Panc1 (cell line): ENCODE measurements around the gene BTNL3. TPM values are rescaled to one million over a fixed set of nuclear protein-coding genes. Genes with fewer than 3 reads are reported as not detected.

Source experiments
- ATAC-seq: fragments of 200-7000 bp; cut with Tn5 transposase; 2 replicates; pipeline ENCODE4 v1.9.1; 2020; ENCODE audit warnings: mild to moderate bottlenecking, moderate library complexity
- BruUV-seq: library from RNA; stranded (reverse); fragments of 400-500 nt; replicated peaks from 2 replicates; lab custom pipeline; 2021; lab: Mats Ljungman, UMichigan
- CTCF ChIA-PET: fragments of 300-600 bp; sonication (Branson Sonifier 250); formaldehyde crosslinking; loops from one replicate; lab custom pipeline; 2022; ENCODE audit warnings: antibody characterized with exemption; lab: Charles Lee
- POLR2A ChIA-PET: fragments of 300-600 bp; sonication (Branson Sonifier 250); formaldehyde crosslinking; loops from one replicate; lab custom pipeline; 2022; ENCODE audit warnings: antibody characterized with exemption; lab: Charles Lee
- DNase-seq: peaks from one replicate; pipeline ENCODE4 v3.0.0-alpha.2; 2010; ENCODE audit warnings: low read depth, low spot score
- H3K27ac ChIP-seq: 2 replicates; pipeline ENCODE4 v1.5.1; 2011; ENCODE audit warnings: mild to moderate bottlenecking, low read length, inconsistent platforms
- H3K27me3 ChIP-seq: fragments of 200-500 bp; sonication (Bioruptor generic); 2 replicates; pipeline ENCODE4 v1.6.0; 2014; ENCODE audit warnings: low read length, inconsistent platforms; ENCODE audit not compliant: control insufficient read depth, insufficient read depth
- H3K36me3 ChIP-seq: fragments of 200-500 bp; sonication (Bioruptor generic); 2 replicates; pipeline ENCODE4 v1.5.1; 2014; ENCODE audit warnings: inconsistent platforms, mild to moderate bottlenecking, low read length, moderate library complexity; ENCODE audit not compliant: control insufficient read depth, insufficient read depth
- H3K4me1 ChIP-seq: 2 replicates; pipeline ENCODE4 v1.5.1; 2011; ENCODE audit warnings: inconsistent platforms, mild to moderate bottlenecking, low read length, moderate library complexity; ENCODE audit not compliant: control insufficient read depth, insufficient read depth
- H3K4me3 ChIP-seq, 2 experiments: 2 replicates each; pipeline ENCODE4 v1.5.1; 2011 to 2012; ENCODE audit warnings: low read depth in 2 of 2, low read length in 2 of 2, mild to moderate bottlenecking in 2 of 2, inconsistent platforms in 1 of 2, moderate library complexity in 1 of 2
- H3K9me3 ChIP-seq: fragments of 200-500 bp; sonication (Bioruptor generic); 2 replicates; pipeline ENCODE4 v1.5.1; 2014; ENCODE audit warnings: low read depth, mild to moderate bottlenecking, inconsistent platforms, low read length, moderate library complexity; ENCODE audit not compliant: control insufficient read depth, insufficient read depth
- POLR2AphosphoS5 ChIP-seq: IDR thresholded peaks from 2 replicates; pipeline ENCODE4 v1.6.1; 2012; ENCODE audit warnings: mild to moderate bottlenecking, low read depth, low read length, moderate library complexity
- SIN3A ChIP-seq: IDR thresholded peaks from 2 replicates; pipeline ENCODE4 v1.6.1; 2012; ENCODE audit warnings: low read depth, mild to moderate bottlenecking, low read length, moderate library complexity, borderline replicate concordance; ENCODE audit not compliant: insufficient read depth
- TCF7L2 ChIP-seq: IDR thresholded peaks from 2 replicates; pipeline ENCODE4 v1.6.1; 2011; ENCODE audit warnings: mild to moderate bottlenecking, low read depth, low read length, inconsistent platforms
- in situ Hi-C: cut with HindIII; loops from 2 replicates; pipeline ENCODE4 v1.10.0; 2016; ENCODE audit warnings: low sequenced_read_pairs, low pct_unique_long_range_greater_than_20kb
- intact Hi-C: fragments of 100-400 bp; cut with micrococcal nuclease; formaldehyde crosslinking; loops from one replicate; pipeline ENCODE4 v1.10.0; 2022; ENCODE audit not compliant: unreplicated experiment
- total RNA-seq: library from RNA; stranded (reverse); gene quantifications from one replicate; pipeline ENCODE4 v1.2.1, GENCODE V29; 2021; ENCODE audit not compliant: unreplicated experiment
- TF ChIP-seq, protein P1 (sequence below), 2 experiments: IDR thresholded peaks; 2 replicates each; pipeline ENCODE4 v1.6.1; 2011 to 2012; ENCODE audit warnings: low read depth in 2 of 2, control low read depth in 1 of 2, low read length in 1 of 2, mild to moderate bottlenecking in 1 of 2, moderate library complexity in 1 of 2; ENCODE audit not compliant: insufficient read depth in 1 of 2
- TF ChIP-seq, protein P2 (sequence below): fragments of 450-650 bp; IDR thresholded peaks from 2 replicates; pipeline ENCODE4 v1.5.1; 2017; ENCODE audit warnings: mild to moderate bottlenecking

BTNL3 gene
- total RNA-seq, 1 experiment from 2014 or later, result not detected

DNA sequence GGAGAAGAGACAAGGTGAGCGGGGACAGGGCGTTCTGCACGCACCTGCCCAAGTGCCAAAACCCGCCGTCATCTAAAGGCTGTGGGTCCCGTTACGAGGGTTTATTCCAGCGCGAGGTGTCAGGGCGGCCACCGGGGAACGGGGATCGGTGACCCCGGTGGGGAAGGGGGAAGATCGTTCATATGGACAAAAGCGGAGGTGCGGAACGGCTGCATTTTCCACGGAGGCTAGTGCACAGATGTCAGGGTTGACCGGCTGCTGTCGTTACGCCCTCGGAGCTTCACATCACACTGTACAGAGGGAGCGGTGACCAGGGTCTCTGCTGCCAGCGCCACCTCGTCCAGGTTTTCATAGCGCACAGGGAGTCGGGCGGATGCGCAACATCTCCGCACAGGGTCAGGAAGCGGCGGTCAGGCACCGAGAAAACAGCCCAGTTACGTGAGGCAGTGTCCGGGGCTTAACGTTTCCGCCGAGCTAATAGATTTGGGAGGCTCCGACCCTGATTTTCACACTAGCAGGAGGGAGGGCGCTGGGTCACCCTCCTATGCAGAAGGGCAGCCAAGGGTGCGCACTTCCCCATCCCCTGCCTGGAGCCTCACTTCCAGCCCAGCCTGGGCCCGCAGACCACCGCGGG is 65.0 kb downstream of the BTNL3 start:
- ChIA-PET POLR2A (no interaction called here), CTCF (interaction anchor here (0.7 kb wide), 1 partner anchor 61 kb away, joined by 5 read pairs; no protein-coding TSS in a partner anchor)
- TF ChIP-seq SIN3A (no peak), TCF7L2 (no peak), POLR2AphosphoS5 (no peak)
- TF ChIP-seq, protein P1, sequence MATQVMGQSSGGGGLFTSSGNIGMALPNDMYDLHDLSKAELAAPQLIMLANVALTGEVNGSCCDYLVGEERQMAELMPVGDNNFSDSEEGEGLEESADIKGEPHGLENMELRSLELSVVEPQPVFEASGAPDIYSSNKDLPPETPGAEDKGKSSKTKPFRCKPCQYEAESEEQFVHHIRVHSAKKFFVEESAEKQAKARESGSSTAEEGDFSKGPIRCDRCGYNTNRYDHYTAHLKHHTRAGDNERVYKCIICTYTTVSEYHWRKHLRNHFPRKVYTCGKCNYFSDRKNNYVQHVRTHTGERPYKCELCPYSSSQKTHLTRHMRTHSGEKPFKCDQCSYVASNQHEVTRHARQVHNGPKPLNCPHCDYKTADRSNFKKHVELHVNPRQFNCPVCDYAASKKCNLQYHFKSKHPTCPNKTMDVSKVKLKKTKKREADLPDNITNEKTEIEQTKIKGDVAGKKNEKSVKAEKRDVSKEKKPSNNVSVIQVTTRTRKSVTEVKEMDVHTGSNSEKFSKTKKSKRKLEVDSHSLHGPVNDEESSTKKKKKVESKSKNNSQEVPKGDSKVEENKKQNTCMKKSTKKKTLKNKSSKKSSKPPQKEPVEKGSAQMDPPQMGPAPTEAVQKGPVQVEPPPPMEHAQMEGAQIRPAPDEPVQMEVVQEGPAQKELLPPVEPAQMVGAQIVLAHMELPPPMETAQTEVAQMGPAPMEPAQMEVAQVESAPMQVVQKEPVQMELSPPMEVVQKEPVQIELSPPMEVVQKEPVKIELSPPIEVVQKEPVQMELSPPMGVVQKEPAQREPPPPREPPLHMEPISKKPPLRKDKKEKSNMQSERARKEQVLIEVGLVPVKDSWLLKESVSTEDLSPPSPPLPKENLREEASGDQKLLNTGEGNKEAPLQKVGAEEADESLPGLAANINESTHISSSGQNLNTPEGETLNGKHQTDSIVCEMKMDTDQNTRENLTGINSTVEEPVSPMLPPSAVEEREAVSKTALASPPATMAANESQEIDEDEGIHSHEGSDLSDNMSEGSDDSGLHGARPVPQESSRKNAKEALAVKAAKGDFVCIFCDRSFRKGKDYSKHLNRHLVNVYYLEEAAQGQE (IDR thresholded peaks at IDR 0.05; ENCODE audit: insufficient read depth in 1 of 2, low read depth in 2 of 2, low read length in 1 of 2), result no peak
- TF ChIP-seq, protein P2, sequence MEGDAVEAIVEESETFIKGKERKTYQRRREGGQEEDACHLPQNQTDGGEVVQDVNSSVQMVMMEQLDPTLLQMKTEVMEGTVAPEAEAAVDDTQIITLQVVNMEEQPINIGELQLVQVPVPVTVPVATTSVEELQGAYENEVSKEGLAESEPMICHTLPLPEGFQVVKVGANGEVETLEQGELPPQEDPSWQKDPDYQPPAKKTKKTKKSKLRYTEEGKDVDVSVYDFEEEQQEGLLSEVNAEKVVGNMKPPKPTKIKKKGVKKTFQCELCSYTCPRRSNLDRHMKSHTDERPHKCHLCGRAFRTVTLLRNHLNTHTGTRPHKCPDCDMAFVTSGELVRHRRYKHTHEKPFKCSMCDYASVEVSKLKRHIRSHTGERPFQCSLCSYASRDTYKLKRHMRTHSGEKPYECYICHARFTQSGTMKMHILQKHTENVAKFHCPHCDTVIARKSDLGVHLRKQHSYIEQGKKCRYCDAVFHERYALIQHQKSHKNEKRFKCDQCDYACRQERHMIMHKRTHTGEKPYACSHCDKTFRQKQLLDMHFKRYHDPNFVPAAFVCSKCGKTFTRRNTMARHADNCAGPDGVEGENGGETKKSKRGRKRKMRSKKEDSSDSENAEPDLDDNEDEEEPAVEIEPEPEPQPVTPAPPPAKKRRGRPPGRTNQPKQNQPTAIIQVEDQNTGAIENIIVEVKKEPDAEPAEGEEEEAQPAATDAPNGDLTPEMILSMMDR, result no peak
- in situ Hi-C loops (no loop called here), intact Hi-C loops (no loop called here)
- Histone ChIP-seq H3K27ac (peak overlapping the region; percentile 79), H3K36me3 (no peaks in the 10 kb centered on the region; the same call in 1 of the 2 replicates), H3K4me3 (peak overlapping the region; percentile 75 to 79), H3K27me3 (no peaks in the 10 kb centered on the region), H3K9me3 (no peaks in the 10 kb centered on the region), H3K4me1 (peaks cover 21% of the 10 kb centered on the region)
- ATAC-seq (peak; percentile 67), DNase-seq (no peak)
- no TSS peak for BruUV-seq

DNA sequence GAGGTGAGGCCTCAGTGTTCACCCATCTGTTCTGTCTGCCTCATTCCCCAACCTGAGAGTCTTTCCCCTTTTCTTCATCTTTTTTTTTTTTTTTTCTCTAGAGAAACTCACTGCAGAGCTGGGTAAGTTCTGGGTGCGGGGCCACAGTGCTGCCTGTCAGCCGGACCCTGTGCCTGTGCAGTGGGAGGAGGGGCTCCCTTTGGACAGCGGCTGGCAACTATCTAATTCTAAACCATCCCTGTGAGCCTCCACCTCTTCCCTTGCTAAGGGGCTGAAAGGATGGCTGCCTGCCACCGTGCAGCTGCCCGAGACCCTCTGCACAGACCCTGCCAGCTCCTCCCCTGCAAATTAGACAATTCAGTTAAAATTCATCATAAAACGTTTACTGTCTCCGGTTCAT is 65.5 kb downstream of the BTNL3 start:
- CTCF ChIA-PET, result interaction anchor here (0.6 to 1.1 kb wide), 3 partner anchors 11 to 185 kb away, joined by 4 to 6 read pairs (median 5); no protein-coding TSS in a partner anchor
- peak overlapping the region; percentile 75 to 79 for H3K4me3 ChIP-seq
- H3K4me1 ChIP-seq, result peaks cover 21% of the 10 kb centered on the region
- intact Hi-C loops (no loop called here), in situ Hi-C loops (no loop called here)
- no peaks in the 10 kb centered on the region for H3K9me3 ChIP-seq
- DNase-seq, result no peak
- POLR2A ChIA-PET, result interaction anchor here (0.6 kb wide), 1 partner anchor 604 kb away, joined by 3 read pairs; no protein-coding TSS in a partner anchor
- H3K36me3 ChIP-seq, result no peaks in the 10 kb centered on the region; the same call in 1 of the 2 replicates
- H3K27ac ChIP-seq, result peak overlapping the region; percentile 79
- ATAC-seq, result no peak
- TF ChIP-seq, protein P1 (IDR thresholded peaks at IDR 0.05; ENCODE audit: insufficient read depth in 1 of 2, low read depth in 2 of 2, low read length in 1 of 2), result no peak
- TF ChIP-seq TCF7L2 (no peak), SIN3A (no peak), POLR2AphosphoS5 (no peak)
- TF ChIP-seq, protein P2, result no peak
- no peaks in the 10 kb centered on the region for H3K27me3 ChIP-seq
- BruUV-seq, result no TSS peak
